ENCODE data around the gene SLC35C1. TPM values are rescaled to one million over a fixed set of nuclear protein-coding genes. Genes with fewer than 3 reads are reported as not detected.

The SLC35C1 gene
- total RNA-seq, 1 experiment from 2014 or later: 14.0 TPM

DNA sequence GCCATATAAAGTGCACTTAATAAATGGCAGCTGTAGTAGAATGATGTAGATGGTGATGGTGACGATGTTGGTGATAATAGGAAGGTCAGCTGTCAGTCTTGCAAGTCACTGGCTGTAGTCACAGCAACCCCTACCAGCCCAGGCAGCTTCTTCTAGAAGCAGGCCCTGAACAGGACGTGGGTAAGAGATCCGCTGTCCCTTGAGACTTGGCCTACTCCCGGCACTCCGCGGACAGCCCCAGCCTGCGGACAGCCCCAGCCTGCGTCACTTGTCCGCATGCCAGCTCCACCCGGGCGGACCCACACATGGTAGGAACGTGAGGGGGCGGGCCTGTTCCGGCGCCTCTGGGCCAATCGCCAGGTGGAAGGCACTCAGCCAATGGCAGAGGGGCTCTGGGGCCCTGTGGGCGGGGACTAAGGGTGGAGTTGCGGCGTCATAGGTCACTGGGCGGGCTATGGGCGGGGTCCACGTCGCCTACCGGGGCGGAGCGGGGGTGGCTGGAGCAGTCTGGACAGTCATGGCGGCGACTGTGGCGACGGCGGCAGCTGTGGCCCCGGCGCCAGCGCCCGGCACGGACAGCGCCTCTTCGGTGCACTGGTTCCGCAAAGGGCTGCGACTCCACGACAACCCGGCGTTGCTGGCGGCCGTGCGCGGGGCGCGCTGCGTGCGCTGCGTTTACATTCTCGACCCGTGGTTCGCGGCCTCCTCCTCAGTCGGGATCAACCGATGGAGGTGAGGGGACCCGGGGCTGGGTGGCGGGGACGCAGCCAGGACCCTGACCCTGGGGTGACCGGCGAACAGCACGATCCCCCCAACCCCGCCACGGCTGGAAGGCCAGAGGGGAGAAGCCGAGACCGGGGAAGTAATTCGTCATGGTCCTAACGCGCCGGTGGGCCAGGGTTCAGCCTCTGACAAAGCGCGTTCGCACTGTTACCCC lies 42.3 kb downstream of the SLC35C1 start, which contains the start of gene CRY2:
Gene CRY2, plus strand, starts transcription at position 502 of the 937 bp plus-strand sequence. Its CDS starts 16 bp downstream, at position 518.
- Mint-ChIP-seq H3K4me3 (ENCODE audit: unreplicated experiment) (peak within 1 kb of the TSS; percentile 81), H3K27ac (ENCODE audit: unreplicated experiment) (peak within 1 kb of the TSS; percentile 86), H3K9me3 (ENCODE audit: unreplicated experiment) (no peaks in the 10 kb centered on the region), H3K36me3 (ENCODE audit: insufficient read depth, unreplicated experiment) (peaks cover 26% of the 10 kb centered on the region), H3K4me1 (ENCODE audit: low read depth, unreplicated experiment) (peaks cover 26% of the 10 kb centered on the region), H3K27me3 (ENCODE audit: insufficient read depth, unreplicated experiment) (no peaks in the 10 kb centered on the region)
- Histone ChIP-seq H3K9me3 (no peaks in the 10 kb centered on the region), H3K27me3 (replicated peaks; ENCODE audit: control insufficient read depth, insufficient read depth, low read length) (no peaks in the 10 kb centered on the region), H3K4me3 (ENCODE audit: low read depth, low read length) (peak within 1 kb of the TSS; percentile 80), H3K4me1 (peaks cover 18% of the 10 kb centered on the region), H3K36me3 (ENCODE audit: control insufficient read depth, insufficient read depth, low read length) (no peaks in the 10 kb centered on the region)
- ChIA-PET POLR2A (interaction anchor here (0.5 to 1.0 kb wide), 6 partner anchors 31 to 103 kb away, joined by 4 to 11 read pairs (median 7); partner anchors contain the start of genes PEX16 and SLC35C1), CTCF (interaction anchor here (0.5 to 1.8 kb wide), 5 partner anchors 13 to 118 kb away, joined by 3 to 10 read pairs (median 5); no protein-coding TSS in a partner anchor)
- TF ChIP-seq CTCF (IDR thresholded peaks at IDR 0.05; ENCODE audit: insufficient read depth in 1 of 2, low read depth in 1 of 2, low read length in 1 of 2, severe bottlenecking in 1 of 2, unreplicated experiment in 1 of 2): no peak
- DNase-seq: peak; percentile 100
- intact Hi-C loops (cut with micrococcal nuclease; ENCODE audit: unreplicated experiment): loop anchor here (1.0 kb wide), 5 partner anchors 24 to 75 kb away; partner anchors contain the start of genes LARGE2, MAPK8IP1, PEX16 and SLC35C1
- BruUV-seq (replicated peaks): no TSS peak

DNA sequence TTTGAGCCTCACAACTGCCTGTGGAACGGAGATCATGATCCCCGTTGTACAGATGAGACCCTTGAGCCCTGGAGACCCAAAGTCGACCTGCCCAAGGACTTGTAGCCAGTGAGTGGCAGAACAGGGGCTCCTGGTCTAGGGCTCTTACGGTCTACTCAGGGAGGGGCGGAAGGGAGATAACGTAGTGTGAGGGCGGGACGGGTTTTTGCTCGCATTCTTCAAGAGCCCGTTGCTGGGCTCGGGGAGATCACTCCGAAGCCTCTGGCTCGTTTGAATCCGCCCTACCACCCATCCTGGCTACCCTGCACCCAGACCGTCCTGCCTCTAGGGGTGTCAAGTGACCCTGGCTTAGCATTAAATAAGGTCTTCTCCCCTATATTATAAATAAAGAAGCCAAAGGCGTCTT lies 43.0 kb downstream of the SLC35C1 start:
- DNase-seq: peak; percentile 65 to 72
- no peak for TF ChIP-seq CTCF (IDR thresholded peaks at IDR 0.05; ENCODE audit: insufficient read depth in 1 of 2, low read depth in 1 of 2, low read length in 1 of 2, severe bottlenecking in 1 of 2, unreplicated experiment in 1 of 2)
- peak overlapping the region; percentile 80 for H3K4me3 ChIP-seq (ENCODE audit: low read depth, low read length)
- peaks cover 18% of the 10 kb centered on the region for H3K4me1 ChIP-seq
- Mint-ChIP-seq H3K4me3 (ENCODE audit: unreplicated experiment) (peak overlapping the region; percentile 81), H3K4me1 (ENCODE audit: low read depth, unreplicated experiment) (peaks cover 20% of the 10 kb centered on the region), H3K27ac (ENCODE audit: unreplicated experiment) (peak overlapping the region; percentile 81), H3K9me3 (ENCODE audit: unreplicated experiment) (no peaks in the 10 kb centered on the region), H3K27me3 (ENCODE audit: insufficient read depth, unreplicated experiment) (no peaks in the 10 kb centered on the region), H3K36me3 (ENCODE audit: insufficient read depth, unreplicated experiment) (peaks cover 26% of the 10 kb centered on the region)
- H3K27me3 ChIP-seq (replicated peaks; ENCODE audit: control insufficient read depth, insufficient read depth, low read length): no peaks in the 10 kb centered on the region
- CTCF ChIA-PET: interaction anchor here (0.6 to 1.8 kb wide), 4 partner anchors 12 to 1136 kb away, joined by 3 to 10 read pairs (median 6); no protein-coding TSS in a partner anchor
- BruUV-seq (replicated peaks): TSS peak; percentile 36
- no peaks in the 10 kb centered on the region for H3K9me3 ChIP-seq
- intact Hi-C loops (cut with micrococcal nuclease; ENCODE audit: unreplicated experiment): loop anchor here (1.0 kb wide), 5 partner anchors 25 to 74 kb away; partner anchors contain the start of genes LARGE2, MAPK8IP1, PEX16 and SLC35C1
- POLR2A ChIA-PET: interaction anchor here (0.6 kb wide), 1 partner anchor 131 kb away, joined by 4 read pairs; no protein-coding TSS in a partner anchor
- H3K36me3 ChIP-seq (ENCODE audit: control insufficient read depth, insufficient read depth, low read length): no peaks in the 10 kb centered on the region

DNA sequence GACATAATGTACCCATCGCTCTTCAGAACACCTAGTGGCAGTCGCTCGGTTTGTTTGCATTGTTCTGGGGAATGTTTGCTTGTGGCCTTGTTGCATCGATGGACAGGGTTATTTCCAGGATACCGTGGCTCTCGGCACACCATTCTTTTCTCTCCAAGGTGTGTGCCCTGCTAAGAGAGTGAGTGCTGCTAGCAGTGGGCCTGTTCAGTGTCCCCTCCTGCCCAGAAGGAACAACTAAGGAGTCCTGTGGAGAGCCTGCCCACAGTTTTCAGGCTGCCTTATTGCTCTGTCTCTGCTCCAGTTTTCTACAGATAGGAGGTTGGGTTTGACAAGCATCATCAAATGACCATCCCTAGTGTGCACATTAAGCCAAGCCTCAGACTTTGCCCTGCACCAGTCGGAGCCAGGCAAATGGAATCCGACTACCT lies 43.7 kb downstream of the SLC35C1 start:
- BruUV-seq (replicated peaks): no TSS peak
- CTCF ChIA-PET: interaction anchor here (0.6 kb wide), 1 partner anchor 1135 kb away, joined by 3 read pairs; no protein-coding TSS in a partner anchor
- H3K4me3 ChIP-seq (ENCODE audit: low read depth, low read length): peak overlapping the region; percentile 80

More for the DNA sequence above, 43.7 kb downstream of the SLC35C1 start:
- Histone ChIP-seq H3K27me3 (replicated peaks; ENCODE audit: control insufficient read depth, insufficient read depth, low read length) (no peaks in the 10 kb centered on the region), H3K9me3 (no peaks in the 10 kb centered on the region), H3K4me1 (peaks cover 15% of the 10 kb centered on the region), H3K36me3 (ENCODE audit: control insufficient read depth, insufficient read depth, low read length) (no peaks in the 10 kb centered on the region)
- TF ChIP-seq CTCF (IDR thresholded peaks at IDR 0.05; ENCODE audit: insufficient read depth in 1 of 2, low read depth in 1 of 2, low read length in 1 of 2, severe bottlenecking in 1 of 2, unreplicated experiment in 1 of 2): no peak
- Mint-ChIP-seq H3K4me3 (ENCODE audit: unreplicated experiment) (peak overlapping the region; percentile 81), H3K4me1 (ENCODE audit: low read depth, unreplicated experiment) (peaks cover 13% of the 10 kb centered on the region), H3K9me3 (ENCODE audit: unreplicated experiment) (no peaks in the 10 kb centered on the region), H3K36me3 (ENCODE audit: insufficient read depth, unreplicated experiment) (peaks cover 26% of the 10 kb centered on the region), H3K27ac (ENCODE audit: unreplicated experiment) (peak overlapping the region; percentile 81), H3K27me3 (ENCODE audit: insufficient read depth, unreplicated experiment) (no peaks in the 10 kb centered on the region)
- intact Hi-C loops (cut with micrococcal nuclease; ENCODE audit: unreplicated experiment): no loop called here
- peak in 1 of 2 experiments; percentile 51 for DNase-seq
- POLR2A ChIA-PET: interaction anchor here (0.6 kb wide), 1 partner anchor 130 kb away, joined by 4 read pairs; no protein-coding TSS in a partner anchor
